ENCODE results near the gene SP3.

The SP3 gene

DNA sequence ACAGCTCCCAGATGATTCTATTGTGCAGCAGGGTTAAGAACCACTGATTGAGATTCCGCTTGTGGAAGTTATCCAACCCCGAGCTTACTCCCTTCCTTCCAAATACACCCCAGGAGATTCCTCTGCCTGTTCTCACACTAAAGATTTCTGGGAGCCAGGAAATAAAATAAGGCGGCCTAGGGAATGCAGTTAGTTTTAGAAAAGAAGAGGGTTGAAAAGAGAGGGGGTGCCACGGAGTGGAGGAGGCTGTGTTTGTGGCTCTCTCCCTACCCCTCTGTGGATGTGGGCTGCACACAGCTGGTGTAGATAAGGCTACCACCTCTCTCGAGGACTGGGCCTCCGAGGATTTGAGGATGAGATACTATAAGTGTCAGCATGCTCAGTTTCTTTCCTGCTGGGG, 25.1 kb upstream of the SP3 start:
- no peak overlapping the region for H3K4me3 ChIP-seq (ENCODE audit: control insufficient read depth, low read depth, low read length)
- TF ChIP-seq, protein P1, sequence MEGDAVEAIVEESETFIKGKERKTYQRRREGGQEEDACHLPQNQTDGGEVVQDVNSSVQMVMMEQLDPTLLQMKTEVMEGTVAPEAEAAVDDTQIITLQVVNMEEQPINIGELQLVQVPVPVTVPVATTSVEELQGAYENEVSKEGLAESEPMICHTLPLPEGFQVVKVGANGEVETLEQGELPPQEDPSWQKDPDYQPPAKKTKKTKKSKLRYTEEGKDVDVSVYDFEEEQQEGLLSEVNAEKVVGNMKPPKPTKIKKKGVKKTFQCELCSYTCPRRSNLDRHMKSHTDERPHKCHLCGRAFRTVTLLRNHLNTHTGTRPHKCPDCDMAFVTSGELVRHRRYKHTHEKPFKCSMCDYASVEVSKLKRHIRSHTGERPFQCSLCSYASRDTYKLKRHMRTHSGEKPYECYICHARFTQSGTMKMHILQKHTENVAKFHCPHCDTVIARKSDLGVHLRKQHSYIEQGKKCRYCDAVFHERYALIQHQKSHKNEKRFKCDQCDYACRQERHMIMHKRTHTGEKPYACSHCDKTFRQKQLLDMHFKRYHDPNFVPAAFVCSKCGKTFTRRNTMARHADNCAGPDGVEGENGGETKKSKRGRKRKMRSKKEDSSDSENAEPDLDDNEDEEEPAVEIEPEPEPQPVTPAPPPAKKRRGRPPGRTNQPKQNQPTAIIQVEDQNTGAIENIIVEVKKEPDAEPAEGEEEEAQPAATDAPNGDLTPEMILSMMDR (IDR thresholded peaks at IDR 0.05; ENCODE audit: control insufficient read depth, insufficient read depth, low read depth, low read length, missing control alignments) = no peak
- no peak for DNase-seq (ENCODE audit: low read depth)

DNA sequence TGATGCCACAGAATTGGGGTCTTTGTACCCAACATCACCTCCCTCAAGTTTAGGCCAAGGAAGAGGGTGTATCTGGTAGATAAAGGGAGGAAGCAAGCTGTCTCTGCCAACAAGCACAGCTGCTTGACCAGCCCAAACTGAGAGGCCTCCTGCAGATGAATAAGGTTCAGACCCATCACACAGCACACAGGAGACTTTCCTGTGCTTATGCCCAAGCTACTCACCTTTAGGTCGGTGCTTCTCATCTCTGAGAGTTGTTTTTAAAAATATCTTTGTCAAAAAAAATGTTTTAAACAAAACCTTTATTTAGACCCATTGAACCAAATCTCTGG, 24.7 kb upstream of the SP3 start:
- no peak overlapping the region for H3K4me3 ChIP-seq (ENCODE audit: control insufficient read depth, low read depth, low read length)
- TF ChIP-seq, protein P1 (IDR thresholded peaks at IDR 0.05; ENCODE audit: control insufficient read depth, insufficient read depth, low read depth, low read length, missing control alignments) = no peak
- DNase-seq (ENCODE audit: low read depth) = no peak

DNA sequence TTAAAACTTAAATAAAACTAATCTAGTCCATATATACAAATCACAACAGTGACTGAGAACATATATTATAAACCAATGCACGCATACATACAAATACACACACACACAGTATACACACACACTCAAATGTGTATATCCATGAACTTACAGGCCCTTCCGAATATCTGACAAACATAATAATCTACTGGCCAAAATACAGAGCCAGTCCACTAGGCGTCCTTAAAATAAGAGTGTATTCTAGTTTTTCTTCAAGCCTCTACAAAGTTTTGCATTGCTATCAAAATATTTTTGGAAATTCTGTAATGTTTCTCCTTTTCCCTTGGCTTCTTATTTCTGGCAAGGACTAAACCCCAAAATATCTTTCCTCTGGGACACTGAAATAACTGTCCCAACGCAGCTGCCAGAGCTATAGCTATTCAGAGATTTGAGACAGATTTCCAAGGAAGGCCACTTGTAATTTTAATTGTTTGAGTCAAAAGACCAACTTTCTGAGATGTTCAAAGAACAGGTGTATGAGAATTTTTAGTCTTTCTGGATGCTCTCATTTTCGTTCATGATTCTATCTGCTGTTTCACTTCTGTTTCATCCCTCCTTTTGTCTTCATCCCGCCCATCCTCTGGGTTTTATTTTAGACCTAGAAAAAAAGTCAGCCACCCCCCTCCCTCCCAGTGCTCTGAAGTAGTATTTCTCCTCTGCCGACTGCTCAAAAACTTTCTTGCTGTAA, 24.1 kb upstream of the SP3 start:
- TF ChIP-seq, protein P1 (IDR thresholded peaks at IDR 0.05; ENCODE audit: control insufficient read depth, insufficient read depth, low read depth, low read length, missing control alignments) = no peak
- no peak overlapping the region for H3K4me3 ChIP-seq (ENCODE audit: control insufficient read depth, low read depth, low read length)
- no peak for DNase-seq (ENCODE audit: low read depth)

DNA sequence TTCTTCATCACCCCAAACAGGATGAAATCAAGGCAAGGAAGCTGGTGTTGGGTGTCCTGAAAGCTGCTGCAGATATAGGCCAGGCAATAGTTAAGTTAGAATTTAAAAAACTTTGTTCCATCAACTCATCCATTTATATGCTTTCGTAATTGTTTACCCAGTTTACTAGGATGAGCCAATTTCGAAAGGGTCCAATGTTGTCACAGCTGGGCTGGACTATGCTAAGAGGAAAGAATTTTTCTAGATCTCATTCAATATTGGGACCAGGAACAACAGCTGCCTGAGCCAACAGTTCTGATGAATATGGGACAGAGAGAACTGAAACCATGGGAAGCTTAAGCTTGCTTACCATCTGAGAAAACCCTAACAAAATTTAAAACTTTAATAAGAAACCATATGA, 21.6 kb upstream of the SP3 start:
- no peak overlapping the region for H3K4me3 ChIP-seq (ENCODE audit: control insufficient read depth, low read depth, low read length)
- TF ChIP-seq, protein P1 (IDR thresholded peaks at IDR 0.05; ENCODE audit: control insufficient read depth, insufficient read depth, low read depth, low read length, missing control alignments) = no peak
- DNase-seq (ENCODE audit: low read depth) = no peak

DNA sequence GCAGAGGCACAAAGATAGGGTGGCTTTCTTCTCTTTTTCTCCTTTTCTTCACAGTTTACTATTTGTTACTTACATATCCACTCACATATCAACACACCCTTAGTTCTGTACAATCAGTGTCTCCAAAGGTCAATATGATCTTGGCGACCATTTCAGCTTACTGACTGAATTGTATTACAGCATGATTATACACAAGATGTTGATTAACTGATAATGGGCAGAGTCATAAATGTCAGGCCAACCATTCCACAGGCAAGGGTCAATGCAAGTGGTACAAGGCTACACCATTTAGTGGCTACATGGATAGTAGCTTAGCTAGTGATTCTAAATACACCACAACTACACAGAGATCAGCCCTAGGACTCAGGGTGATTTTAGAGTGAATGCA, 20.4 kb upstream of the SP3 start:
- TF ChIP-seq, protein P1 (IDR thresholded peaks at IDR 0.05; ENCODE audit: control insufficient read depth, insufficient read depth, low read depth, low read length, missing control alignments) = no peak
- H3K4me3 ChIP-seq (ENCODE audit: control insufficient read depth, low read depth, low read length) = no peak overlapping the region
- no peak for DNase-seq (ENCODE audit: low read depth)

DNA sequence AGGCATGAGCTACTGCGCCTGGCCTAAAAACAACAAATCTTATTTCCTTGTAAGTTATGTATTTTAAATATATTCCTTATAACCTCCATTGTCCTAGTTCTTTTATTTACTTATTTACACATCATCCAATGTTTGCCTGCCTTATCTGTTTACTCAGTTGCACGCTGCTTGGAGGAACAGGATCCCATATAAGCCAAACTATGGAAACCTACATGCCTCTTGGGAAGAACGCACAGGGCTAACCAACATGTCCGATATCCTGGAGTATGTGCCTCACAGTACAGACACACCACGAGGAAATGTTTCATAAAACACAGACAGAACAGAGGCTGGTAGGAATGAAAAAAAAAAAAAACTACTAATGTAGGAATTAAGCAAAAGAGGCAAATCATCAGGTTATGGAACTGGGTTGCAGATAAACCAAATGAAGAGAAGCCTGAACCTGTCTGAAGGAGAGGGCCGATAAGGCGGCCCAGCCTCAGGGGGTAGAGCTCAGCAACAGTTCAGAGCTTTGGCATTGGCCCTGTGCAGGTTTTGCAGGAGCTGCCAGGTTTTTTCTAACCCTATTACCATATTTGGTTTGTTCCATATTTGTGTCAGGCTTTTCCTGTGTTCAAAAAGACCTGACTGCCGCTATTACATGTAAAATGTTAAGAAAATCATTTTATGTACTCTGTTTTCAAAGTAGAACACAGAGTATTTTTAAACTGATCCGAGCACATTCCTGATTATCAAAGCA, 19.9 kb upstream of the SP3 start:
- no peak for DNase-seq (ENCODE audit: low read depth)
- TF ChIP-seq, protein P1 (IDR thresholded peaks at IDR 0.05; ENCODE audit: control insufficient read depth, insufficient read depth, low read depth, low read length, missing control alignments) = no peak
- H3K4me3 ChIP-seq (ENCODE audit: control insufficient read depth, low read depth, low read length) = no peak overlapping the region
